Esophagus muscularis mucosa (tissue), 4 donors: ENCODE results near the gene CBX4.

ENCODE experiments used
- EP300 ChIP-seq: sonication (generic); formaldehyde crosslinking; IDR thresholded peaks from one replicate; pipeline ENCODE4 v1.6.1; 2017; ENCODE audit warnings: antibody characterized with exemption
- POLR2A ChIP-seq: fragments of 450-650 bp; IDR thresholded peaks from one replicate; pipeline ENCODE4 v1.6.1; 2017; ENCODE audit warnings: antibody characterized with exemption, moderate library complexity, mild to moderate bottlenecking, low read depth
- POLR2AphosphoS5 ChIP-seq, 2 donors: sonication (generic); formaldehyde crosslinking; IDR thresholded peaks; one replicate each; pipeline ENCODE4 v1.6.1; 2017; ENCODE audit warnings: antibody characterized with exemption in 2 of 2
- TF ChIP-seq, protein P1 (sequence below), 3 experiments: fragments of 200-600 bp in 2 of 3; fragments of 450-650 bp in 1 of 3; sonication (generic) in 2 of 3; IDR thresholded peaks; one replicate each; pipeline ENCODE4 v1.5.1; 2017 to 2019; ENCODE audit warnings: antibody characterized with exemption in 3 of 3, mild to moderate bottlenecking in 2 of 3, moderate library complexity in 1 of 3

GRCh38 chr17:79835953-79836509, 3.2 kb downstream of the CBX4 start:
- TF ChIP-seq POLR2A (no peak), POLR2AphosphoS5 (IDR thresholded peaks at IDR 0.05) (no peak), EP300 (no peak)
- TF ChIP-seq, protein P1, sequence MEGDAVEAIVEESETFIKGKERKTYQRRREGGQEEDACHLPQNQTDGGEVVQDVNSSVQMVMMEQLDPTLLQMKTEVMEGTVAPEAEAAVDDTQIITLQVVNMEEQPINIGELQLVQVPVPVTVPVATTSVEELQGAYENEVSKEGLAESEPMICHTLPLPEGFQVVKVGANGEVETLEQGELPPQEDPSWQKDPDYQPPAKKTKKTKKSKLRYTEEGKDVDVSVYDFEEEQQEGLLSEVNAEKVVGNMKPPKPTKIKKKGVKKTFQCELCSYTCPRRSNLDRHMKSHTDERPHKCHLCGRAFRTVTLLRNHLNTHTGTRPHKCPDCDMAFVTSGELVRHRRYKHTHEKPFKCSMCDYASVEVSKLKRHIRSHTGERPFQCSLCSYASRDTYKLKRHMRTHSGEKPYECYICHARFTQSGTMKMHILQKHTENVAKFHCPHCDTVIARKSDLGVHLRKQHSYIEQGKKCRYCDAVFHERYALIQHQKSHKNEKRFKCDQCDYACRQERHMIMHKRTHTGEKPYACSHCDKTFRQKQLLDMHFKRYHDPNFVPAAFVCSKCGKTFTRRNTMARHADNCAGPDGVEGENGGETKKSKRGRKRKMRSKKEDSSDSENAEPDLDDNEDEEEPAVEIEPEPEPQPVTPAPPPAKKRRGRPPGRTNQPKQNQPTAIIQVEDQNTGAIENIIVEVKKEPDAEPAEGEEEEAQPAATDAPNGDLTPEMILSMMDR (IDR thresholded peaks at IDR 0.05) = no peak
